ENCODE data around the gene ARHGEF17. TPM values are rescaled to one million over a fixed set of nuclear protein-coding genes. Genes with fewer than 3 reads are reported as not detected.
A peak's percentile ranks its signal among the peaks of the same experiment; 100 is the strongest.

The ARHGEF17 gene
- polyA plus RNA-seq, 2 of the 4 experiments (the other 2 are of a cell fraction): 7.0 to 16.2 TPM

- no peak overlapping the region for H3K27ac ChIP-seq
- peaks cover 21% of the 10 kb centered on the region for H3K4me1 ChIP-seq
- H3K4me3 ChIP-seq: no peak overlapping the region
- ChIA-PET POLR2A (interaction anchor here (1.2 to 1.9 kb wide), 2 partner anchors 19 to 20 kb away, joined by 4 to 9 read pairs; partner anchors contain the start of gene ARHGEF17), CTCF (interaction anchor here (1.0 to 18.2 kb wide), 10 partner anchors 7 to 497 kb away, joined by 3 to 205 read pairs (median 7); partner anchors contain the start of gene ARHGEF17)
- no peak for ATAC-seq
- H3K9me3 ChIP-seq: no peaks in the 10 kb centered on the region
- H3K4me2 ChIP-seq: no peak overlapping the region
- no peak for DNase-seq (ENCODE audit: low read depth in 1 of 2, low spot score in 1 of 2)
- no peak for FAIRE-seq
- no peak for TF ChIP-seq EP300 (IDR thresholded peaks at IDR 0.05)
- peak; percentile 75; the same call in 1 of the 2 replicates for TF ChIP-seq KDM1A (IDR thresholded peaks at IDR 0.05; ENCODE audit: low read depth)
- 81% methylated on average over 4 of the region's 4 CpGs for WGBS (ENCODE audit: missing lambda C conversion rate)
These were observed 19.8 kb downstream of the ARHGEF17 start for GRCh38 chr11:73327812-73328364.

DNA sequence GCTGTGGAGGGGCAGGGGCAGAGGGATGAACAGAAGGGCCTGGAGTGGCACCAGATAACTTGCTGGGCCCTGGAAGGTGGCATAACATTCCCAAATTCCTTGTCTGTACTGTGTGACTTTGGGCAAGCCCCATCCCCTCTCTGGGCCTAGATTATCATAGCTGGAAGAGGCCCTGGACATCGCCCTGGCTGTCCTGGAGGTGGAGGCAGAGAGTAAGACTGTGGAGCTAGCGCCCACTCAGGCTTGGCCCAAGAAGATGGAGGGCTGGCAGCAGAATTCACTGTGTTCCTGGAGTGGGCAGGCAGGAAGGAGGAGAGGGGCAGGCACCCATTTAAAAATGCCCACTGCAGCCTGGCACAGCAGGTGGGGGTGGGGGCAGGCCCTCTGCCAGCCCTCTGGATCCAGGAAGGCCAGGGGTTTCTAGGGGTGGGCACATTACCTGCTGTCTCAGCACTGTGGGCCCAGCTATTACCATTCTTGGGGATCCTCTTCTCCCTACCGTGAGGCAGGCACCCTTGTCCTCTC is 22.6 kb downstream of the ARHGEF17 start:
- TF ChIP-seq PHF8 (IDR thresholded peaks at IDR 0.05; ENCODE audit: borderline replicate concordance, low read depth): no peak
- TF ChIP-seq MAZ (IDR thresholded peaks at IDR 0.05; ENCODE audit: borderline replicate concordance, low read depth, low read length): no peak
- peak; percentile 96 for TF ChIP-seq ZFP36 (IDR thresholded peaks at IDR 0.05; ENCODE audit: borderline replicate concordance, partially characterized antibody)
- no peak for TF ChIP-seq NR3C1 (IDR thresholded peaks at IDR 0.05)
- TF ChIP-seq HOXA7 (CRISPR knock-in tag; IDR thresholded peaks at IDR 0.05): no peak
- TF ChIP-seq, protein P1, sequence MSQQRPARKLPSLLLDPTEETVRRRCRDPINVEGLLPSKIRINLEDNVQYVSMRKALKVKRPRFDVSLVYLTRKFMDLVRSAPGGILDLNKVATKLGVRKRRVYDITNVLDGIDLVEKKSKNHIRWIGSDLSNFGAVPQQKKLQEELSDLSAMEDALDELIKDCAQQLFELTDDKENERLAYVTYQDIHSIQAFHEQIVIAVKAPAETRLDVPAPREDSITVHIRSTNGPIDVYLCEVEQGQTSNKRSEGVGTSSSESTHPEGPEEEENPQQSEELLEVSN (IDR thresholded peaks at IDR 0.05; ENCODE audit: borderline replicate concordance, low read depth): no peak
- peak in 1 of 2 experiments; percentile 7; a peak in 1 of 5 replicates for TF ChIP-seq RAD21 (conservative IDR thresholded peaks at IDR 0.05 in 1 of 2, IDR thresholded peaks at IDR 0.05 in 1 of 2)
- no peak for TF ChIP-seq POLR2A (IDR thresholded peaks at IDR 0.05; ENCODE audit: low read length)
- TF ChIP-seq HDAC2 (IDR thresholded peaks at IDR 0.05): no peak
- H3K4me3 ChIP-seq: no peak overlapping the region
- peak overlapping the region in 1 of 2 experiments; percentile 60; a peak in 3 of 6 replicates for H3K27ac ChIP-seq
- no peaks in the 10 kb centered on the region for H3K9me3 ChIP-seq
- FAIRE-seq: no peak
- peak; percentile 53 to 63 for DNase-seq (ENCODE audit: low read depth in 1 of 2, low spot score in 1 of 2)
- ChIA-PET CTCF (interaction anchor here (0.8 to 10.8 kb wide), 11 partner anchors 14 to 298 kb away, joined by 3 to 205 read pairs (median 4); partner anchors contain the start of gene ARHGEF17), POLR2A (interaction anchor here (1.2 kb wide), 1 partner anchor 21 kb away, joined by 3 read pairs; no protein-coding TSS in a partner anchor)
- H3K4me1 ChIP-seq: peaks cover 36% of the 10 kb centered on the region
- ATAC-seq: peak; percentile 60 to 72
- 81% methylated on average over 3 of the region's 3 CpGs for WGBS (ENCODE audit: missing lambda C conversion rate)
- peak overlapping the region; percentile 26; the same call in 2 of the 3 replicates for H3K4me2 ChIP-seq

DNA sequence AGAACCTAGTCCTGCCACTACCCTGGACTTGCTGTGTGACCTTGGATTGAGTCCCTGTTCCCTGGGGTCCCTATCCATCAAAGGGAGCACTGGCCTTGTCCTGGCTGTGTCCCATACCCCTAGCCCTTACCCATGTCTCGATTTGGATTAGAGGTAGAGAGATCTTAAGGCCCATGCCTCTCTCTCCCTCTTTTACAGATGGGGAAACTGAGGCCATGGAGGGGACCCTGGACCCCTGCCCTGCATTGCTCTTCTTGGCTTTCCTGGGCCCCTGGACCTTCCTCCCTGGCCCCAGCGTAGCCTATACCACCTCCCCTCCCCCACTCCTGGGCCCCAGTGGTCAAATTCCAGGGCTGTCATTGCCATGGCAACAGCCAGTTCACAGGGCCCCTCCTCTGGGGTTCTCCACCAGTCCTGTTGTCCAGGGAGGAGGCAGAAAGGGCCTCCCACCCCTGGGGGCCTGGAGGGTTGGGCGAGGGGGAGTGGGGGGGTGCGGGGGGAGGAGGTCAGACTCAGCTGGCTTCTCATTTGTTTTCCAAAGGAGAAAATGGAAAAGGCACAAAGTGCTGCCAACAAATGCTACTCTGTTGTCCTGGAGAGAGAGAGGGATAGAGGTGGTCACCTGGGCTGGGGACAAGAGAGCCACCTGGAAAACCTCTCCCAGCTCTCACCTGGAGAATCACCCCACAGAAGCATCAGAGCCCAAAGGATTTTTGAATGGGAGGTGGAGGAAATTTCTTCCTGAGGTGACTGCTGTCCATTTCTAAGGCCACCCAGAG is 23.3 kb downstream of the ARHGEF17 start:
- Histone ChIP-seq H3K27ac (peak overlapping the region in 1 of 2 experiments; percentile 60; a peak in 3 of 6 replicates), H3K9me3 (no peaks in the 10 kb centered on the region), H3K4me1 (peaks cover 38% of the 10 kb centered on the region), H3K4me3 (no peak overlapping the region), H3K4me2 (peak overlapping the region; percentile 26; the same call in 2 of the 3 replicates)
- no peak for ATAC-seq
- WGBS (ENCODE audit: missing lambda C conversion rate): 79% methylated on average over 2 of the region's 4 CpGs
- POLR2A ChIA-PET: interaction anchor here (1.0 to 1.2 kb wide), 2 partner anchors 22 to 24 kb away, joined by 3 to 4 read pairs; no protein-coding TSS in a partner anchor
- CTCF ChIA-PET: interaction anchor here (0.6 to 10.8 kb wide), 11 partner anchors 11 to 144 kb away, joined by 3 to 205 read pairs (median 5); partner anchors contain the start of gene ARHGEF17
- DNase-seq (ENCODE audit: low read depth in 1 of 2, low spot score in 1 of 2): no peak
- TF ChIP-seq CBX8 (IDR thresholded peaks at IDR 0.05) (no peak), ELK1 (IDR thresholded peaks at IDR 0.05; ENCODE audit: low read depth, low read length) (no peak), NR3C1 (IDR thresholded peaks at IDR 0.05) (no peak), JUNB (IDR thresholded peaks at IDR 0.05) (no peak), REST (IDR thresholded peaks at IDR 0.05) (no peak), TP53 (CRISPR knock-in tag; IDR thresholded peaks at IDR 0.05) (no peak), FOXS1 (CRISPR knock-in tag; IDR thresholded peaks at IDR 0.05) (no peak), POLR2A (IDR thresholded peaks at IDR 0.05; ENCODE audit: low read length) (no peak), FOSB (CRISPR knock-in tag; IDR thresholded peaks at IDR 0.05) (no peak)
- TF ChIP-seq, protein P1 (IDR thresholded peaks at IDR 0.05; ENCODE audit: borderline replicate concordance, low read depth): no peak
- no peak for FAIRE-seq

Data from A549 (cell line).